GM21825 (cell line): ENCODE data around the gene PTPRN2.

ENCODE experiments used
- ATAC-seq: cut with Tn5 transposase; IDR thresholded peaks from one replicate; pipeline ENCODE4 v1.9.1; 2021; ENCODE audit warnings: mild to moderate bottlenecking, moderate library complexity; ENCODE audit not compliant: unreplicated experiment

The PTPRN2 gene

GRCh38 chr7:158494643-158495042 is 93.0 kb downstream of the PTPRN2 start:
- no peak for ATAC-seq

GRCh38 chr7:158494162-158494586 is 93.4 kb downstream of the PTPRN2 start:
- no peak for ATAC-seq

GRCh38 chr7:158492367-158492764 is 95.3 kb downstream of the PTPRN2 start:
- ATAC-seq, result no peak

GRCh38 chr7:158491094-158491493 is 96.5 kb downstream of the PTPRN2 start:
- no peak for ATAC-seq

GRCh38 chr7:158490171-158490782 is 97.3 kb downstream of the PTPRN2 start:
- ATAC-seq, result no peak

GRCh38 chr7:158489462-158490155 is 98.0 kb downstream of the PTPRN2 start:
- ATAC-seq, result no peak

GRCh38 chr7:158488181-158488971 is 99.2 kb downstream of the PTPRN2 start:
- no peak for ATAC-seq

GRCh38 chr7:158487631-158488151 is 99.9 kb downstream of the PTPRN2 start:
- no peak for ATAC-seq

GRCh38 chr7:158486919-158487318 is 100.7 kb downstream of the PTPRN2 start:
- no peak for ATAC-seq

GRCh38 chr7:158484801-158485531 is 102.7 kb downstream of the PTPRN2 start:
- no peak for ATAC-seq

GRCh38 chr7:158482480-158482879 is 105.1 kb downstream of the PTPRN2 start:
- ATAC-seq, result no peak

GRCh38 chr7:158479664-158480025 is 108.0 kb downstream of the PTPRN2 start:
- ATAC-seq, result no peak

GRCh38 chr7:158479021-158479663 is 108.5 kb downstream of the PTPRN2 start:
- no peak for ATAC-seq

GRCh38 chr7:158477866-158478265 is 109.8 kb downstream of the PTPRN2 start:
- no peak for ATAC-seq

- no peak for ATAC-seq
These were observed 111.2 kb downstream of the PTPRN2 start for GRCh38 chr7:158476331-158476932.

GRCh38 chr7:158475679-158476052 is 112.0 kb downstream of the PTPRN2 start:
- ATAC-seq, result no peak

- no peak for ATAC-seq
These were observed 112.5 kb downstream of the PTPRN2 start for GRCh38 chr7:158475036-158475678.

GRCh38 chr7:158474488-158474887 is 113.1 kb downstream of the PTPRN2 start:
- ATAC-seq, result no peak

- no peak for ATAC-seq
These were observed 113.7 kb downstream of the PTPRN2 start for GRCh38 chr7:158473946-158474345.

- no peak for ATAC-seq
These were observed 114.4 kb downstream of the PTPRN2 start for GRCh38 chr7:158473221-158473620.
